Inferior parietal cortex (tissue), 1 donor: ENCODE measurements around the gene TMEM140.
"Not testable (repeated sequence)": the region's sequence is repeated elsewhere in the genome, so short reads cannot be mapped to it uniquely, and the experiment has no call there.

Experiments
- DNase-seq: peaks from one replicate; pipeline ENCODE4 v3.0.0-alpha.2; 2016; ENCODE audit errors: extremely low spot score

Gene TMEM140

GRCh38 chr7:135173916-135174315, 26.0 kb downstream of the TMEM140 start:
- not testable (repeated sequence) for DNase-seq

GRCh38 chr7:135174941-135175340, 27.1 kb downstream of the TMEM140 start:
- DNase-seq: no peak

GRCh38 chr7:135175931-135176330, 28.1 kb downstream of the TMEM140 start:
- DNase-seq: no peak

- DNase-seq: no peak
Observed at GRCh38 chr7:135177028-135177696, 29.3 kb downstream of the TMEM140 start.

GRCh38 chr7:135178364-135178763, 30.5 kb downstream of the TMEM140 start:
- no peak for DNase-seq

- no peak for DNase-seq
Observed at GRCh38 chr7:135179321-135179925, 31.6 kb downstream of the TMEM140 start.

- no peak for DNase-seq
Observed at GRCh38 chr7:135180122-135180521, 32.2 kb downstream of the TMEM140 start.

- no peak for DNase-seq
Observed at GRCh38 chr7:135181261-135181928, 33.5 kb downstream of the TMEM140 start.

GRCh38 chr7:135181929-135182678, 34.2 kb downstream of the TMEM140 start:
- no peak for DNase-seq

- no peak for DNase-seq
Observed at GRCh38 chr7:135183478-135183877, 35.6 kb downstream of the TMEM140 start.

GRCh38 chr7:135184254-135184841, 36.5 kb downstream of the TMEM140 start:
- no peak for DNase-seq

- DNase-seq: no peak
Observed at GRCh38 chr7:135185471-135186260, 37.8 kb downstream of the TMEM140 start.

GRCh38 chr7:135186261-135186540, 38.3 kb downstream of the TMEM140 start:
- DNase-seq: no peak

GRCh38 chr7:135186841-135187253, 39.0 kb downstream of the TMEM140 start:
- DNase-seq: no peak

- DNase-seq: no peak
Observed at GRCh38 chr7:135188298-135188984, 40.6 kb downstream of the TMEM140 start.

- DNase-seq: no peak
Observed at GRCh38 chr7:135189221-135189662, 41.4 kb downstream of the TMEM140 start.

GRCh38 chr7:135189961-135190360, 42.1 kb downstream of the TMEM140 start:
- no peak for DNase-seq

- no peak for DNase-seq
Observed at GRCh38 chr7:135190703-135191102, 42.8 kb downstream of the TMEM140 start.

- DNase-seq: no peak
Observed at GRCh38 chr7:135192914-135193536, 45.2 kb downstream of the TMEM140 start.

- DNase-seq: no peak
Observed at GRCh38 chr7:135193615-135194081, 45.8 kb downstream of the TMEM140 start.
